ENCODE measurements around the gene PKP2.

DNA sequence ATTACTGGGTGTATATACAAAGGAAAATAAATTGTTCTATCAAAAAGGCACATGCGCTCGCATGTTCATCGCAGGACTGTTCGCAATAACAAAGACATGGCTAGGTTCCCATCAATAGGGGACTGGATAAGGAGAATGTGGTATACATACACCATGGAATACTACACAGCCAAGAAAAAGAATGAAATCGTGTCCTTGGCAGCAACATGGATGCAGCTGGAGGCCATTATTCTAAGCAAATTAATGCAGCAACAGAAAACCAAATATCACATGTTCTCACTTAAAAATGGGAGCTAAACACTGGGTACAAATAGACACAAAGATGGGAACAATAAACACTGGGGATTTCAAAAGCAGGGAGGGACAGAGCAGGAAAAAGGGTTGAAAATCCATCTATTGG, 58.6 kb downstream of the PKP2 start:
- TF ChIP-seq HDAC2 (IDR thresholded peaks at IDR 0.05; ENCODE audit: borderline replicate concordance in 1 of 2, low read depth in 2 of 2, low read length in 2 of 2): no peak; a peak in 1 of 4 replicates
- TF ChIP-seq CREB1 (IDR thresholded peaks at IDR 0.05): no peak
- TF ChIP-seq, protein P1, sequence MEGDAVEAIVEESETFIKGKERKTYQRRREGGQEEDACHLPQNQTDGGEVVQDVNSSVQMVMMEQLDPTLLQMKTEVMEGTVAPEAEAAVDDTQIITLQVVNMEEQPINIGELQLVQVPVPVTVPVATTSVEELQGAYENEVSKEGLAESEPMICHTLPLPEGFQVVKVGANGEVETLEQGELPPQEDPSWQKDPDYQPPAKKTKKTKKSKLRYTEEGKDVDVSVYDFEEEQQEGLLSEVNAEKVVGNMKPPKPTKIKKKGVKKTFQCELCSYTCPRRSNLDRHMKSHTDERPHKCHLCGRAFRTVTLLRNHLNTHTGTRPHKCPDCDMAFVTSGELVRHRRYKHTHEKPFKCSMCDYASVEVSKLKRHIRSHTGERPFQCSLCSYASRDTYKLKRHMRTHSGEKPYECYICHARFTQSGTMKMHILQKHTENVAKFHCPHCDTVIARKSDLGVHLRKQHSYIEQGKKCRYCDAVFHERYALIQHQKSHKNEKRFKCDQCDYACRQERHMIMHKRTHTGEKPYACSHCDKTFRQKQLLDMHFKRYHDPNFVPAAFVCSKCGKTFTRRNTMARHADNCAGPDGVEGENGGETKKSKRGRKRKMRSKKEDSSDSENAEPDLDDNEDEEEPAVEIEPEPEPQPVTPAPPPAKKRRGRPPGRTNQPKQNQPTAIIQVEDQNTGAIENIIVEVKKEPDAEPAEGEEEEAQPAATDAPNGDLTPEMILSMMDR (IDR thresholded peaks at IDR 0.05; ENCODE audit: control extremely low read depth in 1 of 3, insufficient read depth in 1 of 3, low read depth in 1 of 3, low read length in 3 of 3): no peak
- no peak for TF ChIP-seq CTBP2 (IDR thresholded peaks at IDR 0.05; ENCODE audit: borderline replicate concordance, insufficient read depth, insufficient read length, low read length)
- TF ChIP-seq CEBPB (IDR thresholded peaks at IDR 0.05; ENCODE audit: low read depth, low read length): no peak
- TF ChIP-seq POLR2AphosphoS5 (IDR thresholded peaks at IDR 0.05; ENCODE audit: low read depth, low read length): no peak
- TF ChIP-seq, protein P2, sequence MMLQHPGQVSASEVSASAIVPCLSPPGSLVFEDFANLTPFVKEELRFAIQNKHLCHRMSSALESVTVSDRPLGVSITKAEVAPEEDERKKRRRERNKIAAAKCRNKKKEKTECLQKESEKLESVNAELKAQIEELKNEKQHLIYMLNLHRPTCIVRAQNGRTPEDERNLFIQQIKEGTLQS (IDR thresholded peaks at IDR 0.05; ENCODE audit: insufficient read depth, low read depth, low read length): no peak
- no peak for TF ChIP-seq NANOG (IDR thresholded peaks at IDR 0.05; ENCODE audit: insufficient read depth, low read depth, low read length, poor library complexity, severe bottlenecking)
- TF ChIP-seq CHD1 (IDR thresholded peaks at IDR 0.05; ENCODE audit: low read depth, low read length): no peak
